CD14-positive monocyte (primary cell): ENCODE data around the gene CELF4. TPM values are rescaled to one million over a fixed set of nuclear protein-coding genes. Genes with fewer than 3 reads are reported as not detected.

Experiments
- DNase-seq, 3 donors: peaks; one replicate each; pipeline ENCODE4 v3.0.0-alpha.2; 2011 to 2022
- H2AFZ ChIP-seq: 2 replicates; pipeline ENCODE4 v1.6.0; 2012; ENCODE audit warnings: mild to moderate bottlenecking, low read depth, low read length, inconsistent platforms; ENCODE audit not compliant: insufficient read depth, poor library complexity, severe bottlenecking
- H3K27ac ChIP-seq, 2 donors: 1 replicate in 1 of 2; 2 replicates in 1 of 2; pipeline ENCODE4 v1.5.1; 2012 to 2013; ENCODE audit warnings: low read length in 2 of 2, control low read depth in 1 of 2, inconsistent platforms in 1 of 2, low read depth in 1 of 2, mild to moderate bottlenecking in 1 of 2
- H3K27me3 ChIP-seq, 2 donors: one replicate each; pipeline versions ENCODE4 v1.6.0 to v1.6.1; 2011 to 2013; ENCODE audit warnings: low read length in 2 of 2; ENCODE audit not compliant: control insufficient read depth in 2 of 2, insufficient read depth in 2 of 2
- H3K36me3 ChIP-seq, 2 donors: replicated peaks in 1 of 2; 1 replicate in 1 of 2; 2 replicates in 1 of 2; pipeline versions ENCODE4 v1.5.1 to v1.6.1; 2012 to 2013; ENCODE audit warnings: low read length in 2 of 2, control low read depth in 1 of 2, inconsistent platforms in 1 of 2, mild to moderate bottlenecking in 1 of 2; ENCODE audit not compliant: insufficient read depth in 2 of 2, control insufficient read depth in 1 of 2
- H3K4me1 ChIP-seq, 2 donors: 1 replicate in 1 of 2; 2 replicates in 1 of 2; pipeline versions ENCODE4 v1.5.1 to v1.6.1; 2012 to 2013; ENCODE audit warnings: low read length in 2 of 2, control low read depth in 1 of 2, inconsistent platforms in 1 of 2, mild to moderate bottlenecking in 1 of 2, moderate library complexity in 1 of 2; ENCODE audit not compliant: insufficient read depth in 2 of 2, control insufficient read depth in 1 of 2
- H3K4me2 ChIP-seq: replicated peaks from 2 replicates; pipeline ENCODE3; 2012; ENCODE audit warnings: low read length, moderate library complexity, mild to moderate bottlenecking; ENCODE audit not compliant: poor library complexity, severe bottlenecking; ENCODE audit errors: extremely low read depth
- H3K4me3 ChIP-seq, 3 experiments: fragments of 200-600 bp in 1 of 3; sonication (generic) in 1 of 3; replicated peaks in 1 of 3; 1 replicate in 2 of 3; 2 replicates in 1 of 3; pipeline ENCODE4 v1.5.1; 2011 to 2013; ENCODE audit warnings: low read length in 3 of 3, mild to moderate bottlenecking in 3 of 3, control low read depth in 2 of 3, low read depth in 2 of 3, inconsistent platforms in 1 of 3, moderate library complexity in 1 of 3
- H3K79me2 ChIP-seq: 2 replicates; pipeline ENCODE4 v1.6.0; 2012; ENCODE audit warnings: mild to moderate bottlenecking, control low read depth, inconsistent platforms, low read length, moderate library complexity; ENCODE audit not compliant: insufficient read depth
- H3K9ac ChIP-seq: 2 replicates; pipeline ENCODE4 v1.6.0; 2017; ENCODE audit warnings: low read length, mild to moderate bottlenecking; ENCODE audit not compliant: insufficient read depth, poor library complexity, severe bottlenecking
- H3K9me3 ChIP-seq, 2 donors: replicated peaks in 1 of 2; 1 replicate in 1 of 2; 2 replicates in 1 of 2; pipeline versions ENCODE4 v1.5.1 to v1.6.1; 2012 to 2013; ENCODE audit warnings: low read length in 2 of 2, control low read depth in 1 of 2; ENCODE audit not compliant: control insufficient read depth in 1 of 2, insufficient read depth in 1 of 2
- H4K20me1 ChIP-seq: 2 replicates; pipeline ENCODE4 v1.6.0; 2012; ENCODE audit warnings: mild to moderate bottlenecking, low read length, control low read depth, moderate library complexity; ENCODE audit not compliant: insufficient read depth
- H3K27ac Mint-ChIP-seq, 7 donors: one replicate each; pipeline ENCODE4 v1.8.0; 2020; ENCODE audit warnings: mild to moderate bottlenecking in 7 of 7, mixed read lengths in 7 of 7, moderate library complexity in 6 of 7, inconsistent platforms in 2 of 7
- H3K27me3 Mint-ChIP-seq, 3 donors: one replicate each; pipeline ENCODE4 v1.8.0; 2021 to 2022; ENCODE audit warnings: low read depth in 3 of 3, mild to moderate bottlenecking in 3 of 3, mixed read lengths in 3 of 3, moderate library complexity in 3 of 3, inconsistent platforms in 1 of 3
- H3K36me3 Mint-ChIP-seq, 2 donors: one replicate each; pipeline ENCODE4 v1.8.0; 2020; ENCODE audit warnings: mixed read lengths in 2 of 2, inconsistent platforms in 1 of 2, mild to moderate bottlenecking in 1 of 2
- H3K4me1 Mint-ChIP-seq: one replicate; pipeline ENCODE4 v1.8.0; 2020; ENCODE audit warnings: mild to moderate bottlenecking, mixed read lengths
- H3K4me3 Mint-ChIP-seq, 2 donors: one replicate each; pipeline ENCODE4 v1.8.0; 2020; ENCODE audit warnings: mild to moderate bottlenecking in 2 of 2, mixed read lengths in 2 of 2, moderate library complexity in 1 of 2
- H3K9me3 Mint-ChIP-seq, 7 donors: one replicate each; pipeline ENCODE4 v1.8.0; 2020 to 2022; ENCODE audit warnings: mixed read lengths in 7 of 7, mild to moderate bottlenecking in 6 of 7, moderate library complexity in 6 of 7, inconsistent platforms in 2 of 7
- CTCF ChIP-seq: fragments of 200-600 bp; IDR thresholded peaks from one replicate; pipeline ENCODE4 v1.8.0; 2022; ENCODE audit warnings: antibody characterized with exemption, mild to moderate bottlenecking
- WGBS: methylation state at CpG from one replicate; pipeline ENCODE4 v1.1.5; 2013; ENCODE audit warnings: missing lambda C conversion rate; ENCODE audit not compliant: insufficient coverage; 5-methylcytosine and 5-hydroxymethylcytosine counted together
- intact Hi-C, 2 donors: fragments of 100-400 bp; cut with micrococcal nuclease; formaldehyde crosslinking; loops; one replicate each; pipeline versions ENCODE4 v1.15.0 to v1.15.1; 2023
- polyA plus RNA-seq, 3 donors: library from polyadenylated mRNA; depleted of rRNA in 1 of 3; unstranded in 2 of 3; stranded (reverse) in 1 of 3; fragments of 300-500 nt in 2 of 3; fragments of >200 nt in 1 of 3; fragmentation: Illumina TruSeq in 2 of 3; gene quantifications; 1 replicate in 2 of 3; 2 replicates in 1 of 3; pipeline ENCODE4 v1.2.3, GENCODE V29; 2012 to 2021

Gene CELF4
- polyA plus RNA-seq, 3 donors, result not detected

GRCh38 chr18:37270038-37270665 lies 295.4 kb downstream of the CELF4 start:
- Histone ChIP-seq H3K79me2 (no peaks in the 10 kb centered on the region), H3K4me3 (no peak overlapping the region), H3K36me3 (no peaks in the 10 kb centered on the region), H3K27ac (no peak overlapping the region), H3K9ac (no peak overlapping the region), H3K4me1 (no peaks in the 10 kb centered on the region), H3K27me3 (peaks cover 4 to 17% of the 10 kb centered on the region in 2 donors), H4K20me1 (no peaks in the 10 kb centered on the region), H3K4me2 (no peak overlapping the region), H2AFZ (no peak overlapping the region), H3K9me3 (no peaks in the 10 kb centered on the region)
- H3K4me1 Mint-ChIP-seq, result no peaks in the 10 kb centered on the region
- no peak overlapping the region for H3K4me3 Mint-ChIP-seq
- no peak for DNase-seq
- H3K27me3 Mint-ChIP-seq, result peaks cover 17 to 22% (median 20%) of the 10 kb centered on the region in 3 donors
- intact Hi-C loops, result no loop called here
- no peak overlapping the region for H3K27ac Mint-ChIP-seq
- 20% methylated on average over 8 of the region's 8 CpGs for WGBS
- H3K36me3 Mint-ChIP-seq, result no peaks in the 10 kb centered on the region
- no peak for TF ChIP-seq CTCF
- H3K9me3 Mint-ChIP-seq, result peaks cover 0 to 7% (median 3%) of the 10 kb centered on the region in 7 donors

GRCh38 chr18:37266290-37266689 lies 299.3 kb downstream of the CELF4 start:
- no peaks in the 10 kb centered on the region for H3K9me3 ChIP-seq
- H3K27ac Mint-ChIP-seq, result no peak overlapping the region
- H4K20me1 ChIP-seq, result no peaks in the 10 kb centered on the region
- H3K27ac ChIP-seq, result no peak overlapping the region
- no peak overlapping the region for H3K4me2 ChIP-seq
- intact Hi-C loops, result no loop called here
- H3K4me3 ChIP-seq, result no peak overlapping the region
- WGBS, result 46% methylated on average over 6 of the region's 13 CpGs
- no peak overlapping the region for H2AFZ ChIP-seq
- H3K27me3 Mint-ChIP-seq, result peaks cover 0 to 4% (median 3%) of the 10 kb centered on the region in 3 donors
- peaks cover 0 to 8% (median 3%) of the 10 kb centered on the region in 7 donors for H3K9me3 Mint-ChIP-seq
- H3K4me3 Mint-ChIP-seq, result no peak overlapping the region
- no peak for DNase-seq
- no peaks in the 10 kb centered on the region for H3K36me3 ChIP-seq
- H3K4me1 ChIP-seq, result no peaks in the 10 kb centered on the region
- H3K27me3 ChIP-seq, result no peaks in the 10 kb centered on the region
- TF ChIP-seq CTCF, result no peak
- H3K4me1 Mint-ChIP-seq, result no peaks in the 10 kb centered on the region
- no peak overlapping the region for H3K9ac ChIP-seq
- no peaks in the 10 kb centered on the region for H3K36me3 Mint-ChIP-seq
- no peaks in the 10 kb centered on the region for H3K79me2 ChIP-seq
